ENCODE data around the gene PET100. TPM values are rescaled to one million over a fixed set of nuclear protein-coding genes. Genes with fewer than 3 reads are reported as not detected.
A peak's percentile ranks its signal among the peaks of the same experiment; 100 is the strongest.

Gene PET100
- total and polyA plus RNA-seq, 10 of the 15 experiments (the other 5 are each of a cell fraction or from before 2014, with no cell fraction given) = 47.0 to 462 (median 126) TPM

GRCh38 chr19:7680606-7681339, 51.2 kb downstream of the PET100 start, which contains the start of gene TRAPPC5 (continued):
- TF ChIP-seq PRDM15 (CRISPR knock-in tag; IDR thresholded peaks at IDR 0.05) (no peak), KAT2A (conservative IDR thresholded peaks at IDR 0.05; ENCODE audit: control insufficient read depth, low read depth, low read length) (no peak), EGR1 (IDR thresholded peaks at IDR 0.05; ENCODE audit: borderline replicate concordance in 1 of 2, low read depth in 2 of 2, low read length in 2 of 2) (peak in 1 of 2 experiments; percentile 95; a peak in 2 of 3 replicates), RAD21 (IDR thresholded peaks at IDR 0.05; ENCODE audit: insufficient read depth, low read depth, low read length) (peak; percentile 75), ZNF274 (IDR thresholded peaks at IDR 0.05; ENCODE audit: insufficient read depth, insufficient read length) (no peak), SREBF2 (IDR thresholded peaks at IDR 0.05; ENCODE audit: low read length) (no peak), RBBP5 (conservative IDR thresholded peaks at IDR 0.05) (no peak), ZZZ3 (IDR thresholded peaks at IDR 0.05; ENCODE audit: control insufficient read depth, insufficient read length, low read depth) (no peak), CREB1 (IDR thresholded peaks at IDR 0.05; ENCODE audit: low read depth) (0 out of 2 replicates have a peak, but pooled peaks have one; percentile 41), SMARCA5 (IDR thresholded peaks at IDR 0.05) (peak; percentile 94), ZNF622 (IDR thresholded peaks at IDR 0.05) (no peak)

Small RNA genes within 50 kb of the gene (microRNA-seq; reads per million reads assigned to microRNA genes)
- gene MIR6792 = not detected

Small RNA genes within 50 kb of the gene (small RNA-seq; reads per million reads assigned to genes)
- not detected for gene MIR6792

Other genes starting within 250 kb of the PET100 start
Only the 7 nearest of the 17 such genes appear.
- 1.1 and 1.9 TPM in 2 replicates for gene CAMSAP3, start 33.9 kb upstream of the PET100 start, total RNA-seq (2014; rRNA removed)
- gene CAMSAP3, start 33.9 kb upstream of the PET100 start, total RNA-seq (2014; rRNA removed; fragmentation: Illumina TruSeq; extraction: Trizol) = 0.64 and 0.72 TPM in 2 replicates
- gene CAMSAP3, start 33.9 kb upstream of the PET100 start, total RNA-seq (2021) = 5.6 and 6.3 TPM in 2 replicates
- 0.23 and 0.72 TPM in 2 replicates for gene CAMSAP3, start 33.9 kb upstream of the PET100 start, polyA plus RNA-seq (2011; rRNA removed)
- 0.75 and 3.3 TPM in 2 replicates for gene CAMSAP3, start 33.9 kb upstream of the PET100 start, polyA plus RNA-seq (2014; fragmentation: Illumina TruSeq; extraction: Trizol)
- gene CAMSAP3, start 33.9 kb upstream of the PET100 start, polyA plus RNA-seq (2014; fragmentation: Nextera tagmentation; extraction: Ambion mirVana) = under 1 TPM; 0.03 to 0.22 TPM
- 1.9 and 3.9 TPM in 2 replicates for gene CAMSAP3, start 33.9 kb upstream of the PET100 start, polyA plus RNA-seq (2014; rRNA removed)
- under 1 TPM; 0.37 to 0.47 TPM for gene CAMSAP3, start 33.9 kb upstream of the PET100 start, polyA plus RNA-seq (2016; fragmentation: Nextera tagmentation; extraction: Ambion mirVana)
- gene XAB2, start 248 bp upstream of the PET100 start, total RNA-seq (2014; rRNA removed) = 29.6 and 41.5 TPM in 2 replicates
- 13.5 and 15.3 TPM in 2 replicates for gene XAB2, start 248 bp upstream of the PET100 start, total RNA-seq (2014; rRNA removed; fragmentation: Illumina TruSeq; extraction: Trizol)
- gene XAB2, start 248 bp upstream of the PET100 start, total RNA-seq (2021) = 42.9 and 45.1 TPM in 2 replicates
- gene XAB2, start 248 bp upstream of the PET100 start, polyA plus RNA-seq (2011; rRNA removed) = 9.3 and 28.5 TPM in 2 replicates
- 2.3 and 11.3 TPM in 2 replicates for gene XAB2, start 248 bp upstream of the PET100 start, polyA plus RNA-seq (2014; fragmentation: Illumina TruSeq; extraction: Trizol)
- under 1 TPM; 0.34 to 0.66 TPM for gene XAB2, start 248 bp upstream of the PET100 start, polyA plus RNA-seq (2014; fragmentation: Nextera tagmentation; extraction: Ambion mirVana)
- 38.1 and 43.5 TPM in 2 replicates for gene XAB2, start 248 bp upstream of the PET100 start, polyA plus RNA-seq (2014; rRNA removed)
- gene XAB2, start 248 bp upstream of the PET100 start, polyA plus RNA-seq (2016; fragmentation: Nextera tagmentation; extraction: Ambion mirVana) = 10 to 100 TPM; 17.3 to 20.4 TPM
- gene PCP2, start 3.9 kb downstream of the PET100 start, total RNA-seq (2014; rRNA removed) = not detected in 2 replicates
- 0.31 TPM in 1 of 2 replicates, not detected in the other for gene PCP2, start 3.9 kb downstream of the PET100 start, total RNA-seq (2014; rRNA removed; fragmentation: Illumina TruSeq; extraction: Trizol)
- gene PCP2, start 3.9 kb downstream of the PET100 start, total RNA-seq (2021) = 0.27 and 0.62 TPM in 2 replicates
- 0.19 TPM in 1 of 2 replicates, not detected in the other for gene PCP2, start 3.9 kb downstream of the PET100 start, polyA plus RNA-seq (2011; rRNA removed)
- 0.10 TPM in 1 of 2 replicates, not detected in the other for gene PCP2, start 3.9 kb downstream of the PET100 start, polyA plus RNA-seq (2014; fragmentation: Illumina TruSeq; extraction: Trizol)
- gene PCP2, start 3.9 kb downstream of the PET100 start, polyA plus RNA-seq (2014; fragmentation: Nextera tagmentation; extraction: Ambion mirVana) = not detected
- 0.15 and 0.31 TPM in 2 replicates for gene PCP2, start 3.9 kb downstream of the PET100 start, polyA plus RNA-seq (2014; rRNA removed)
- not detected for gene PCP2, start 3.9 kb downstream of the PET100 start, polyA plus RNA-seq (2016; fragmentation: Nextera tagmentation; extraction: Ambion mirVana)
- gene STXBP2, start 7.3 kb downstream of the PET100 start, total RNA-seq (2014; rRNA removed) = 38.9 and 48.5 TPM in 2 replicates
- gene STXBP2, start 7.3 kb downstream of the PET100 start, total RNA-seq (2014; rRNA removed; fragmentation: Illumina TruSeq; extraction: Trizol) = 27.2 and 27.4 TPM in 2 replicates
- 106 and 111 TPM in 2 replicates for gene STXBP2, start 7.3 kb downstream of the PET100 start, total RNA-seq (2021)
- 52.5 and 74.3 TPM in 2 replicates for gene STXBP2, start 7.3 kb downstream of the PET100 start, polyA plus RNA-seq (2011; rRNA removed)
- gene STXBP2, start 7.3 kb downstream of the PET100 start, polyA plus RNA-seq (2014; fragmentation: Illumina TruSeq; extraction: Trizol) = 23.3 and 43.9 TPM in 2 replicates
- gene STXBP2, start 7.3 kb downstream of the PET100 start, polyA plus RNA-seq (2014; fragmentation: Nextera tagmentation; extraction: Ambion mirVana) = 10 to 100 TPM in 1 of 2 experiments, 1 to 10 TPM in 1; 2.6 to 11.9 TPM
- gene STXBP2, start 7.3 kb downstream of the PET100 start, polyA plus RNA-seq (2014; rRNA removed) = 103 and 119 TPM in 2 replicates
- gene STXBP2, start 7.3 kb downstream of the PET100 start, polyA plus RNA-seq (2016; fragmentation: Nextera tagmentation; extraction: Ambion mirVana) = 10 to 100 TPM; 95.3 to 96.5 TPM
- gene RETN, start 39.3 kb downstream of the PET100 start, total RNA-seq (2014; rRNA removed) = not detected in 2 replicates
- gene RETN, start 39.3 kb downstream of the PET100 start, total RNA-seq (2014; rRNA removed; fragmentation: Illumina TruSeq; extraction: Trizol) = not detected in 2 replicates
- not detected in 2 replicates for gene RETN, start 39.3 kb downstream of the PET100 start, total RNA-seq (2021)
- not detected in 2 replicates for gene RETN, start 39.3 kb downstream of the PET100 start, polyA plus RNA-seq (2011; rRNA removed)
- gene RETN, start 39.3 kb downstream of the PET100 start, polyA plus RNA-seq (2014; fragmentation: Illumina TruSeq; extraction: Trizol) = 0.26 TPM in 1 of 2 replicates, not detected in the other
- gene RETN, start 39.3 kb downstream of the PET100 start, polyA plus RNA-seq (2014; fragmentation: Nextera tagmentation; extraction: Ambion mirVana) = not detected
- not detected in 2 replicates for gene RETN, start 39.3 kb downstream of the PET100 start, polyA plus RNA-seq (2014; rRNA removed)
- not detected for gene RETN, start 39.3 kb downstream of the PET100 start, polyA plus RNA-seq (2016; fragmentation: Nextera tagmentation; extraction: Ambion mirVana)
- 0.16 and 0.23 TPM in 2 replicates for gene MCEMP1, start 47.3 kb downstream of the PET100 start, total RNA-seq (2014; rRNA removed)
- 0.13 TPM in 1 of 2 replicates, not detected in the other for gene MCEMP1, start 47.3 kb downstream of the PET100 start, total RNA-seq (2014; rRNA removed; fragmentation: Illumina TruSeq; extraction: Trizol)
- 0.26 and 0.48 TPM in 2 replicates for gene MCEMP1, start 47.3 kb downstream of the PET100 start, total RNA-seq (2021)
- 0.08 TPM in 1 of 2 replicates, not detected in the other for gene MCEMP1, start 47.3 kb downstream of the PET100 start, polyA plus RNA-seq (2011; rRNA removed)
- 0.37 TPM in 1 of 2 replicates, not detected in the other for gene MCEMP1, start 47.3 kb downstream of the PET100 start, polyA plus RNA-seq (2014; fragmentation: Illumina TruSeq; extraction: Trizol)
- gene MCEMP1, start 47.3 kb downstream of the PET100 start, polyA plus RNA-seq (2014; fragmentation: Nextera tagmentation; extraction: Ambion mirVana) = under 1 TPM; 0.26 to 0.55 TPM
- gene MCEMP1, start 47.3 kb downstream of the PET100 start, polyA plus RNA-seq (2014; rRNA removed) = 0.26 and 0.33 TPM in 2 replicates
- under 1 TPM in 1 of 2 experiments, not detected in 1; 0.09 TPM for gene MCEMP1, start 47.3 kb downstream of the PET100 start, polyA plus RNA-seq (2016; fragmentation: Nextera tagmentation; extraction: Ambion mirVana)
- 139 and 157 TPM in 2 replicates for gene TRAPPC5, start 51.0 kb downstream of the PET100 start, total RNA-seq (2014; rRNA removed)
- gene TRAPPC5, start 51.0 kb downstream of the PET100 start, total RNA-seq (2014; rRNA removed; fragmentation: Illumina TruSeq; extraction: Trizol) = 35.6 and 49.6 TPM in 2 replicates
- gene TRAPPC5, start 51.0 kb downstream of the PET100 start, total RNA-seq (2021) = 168 and 181 TPM in 2 replicates
- 20.7 and 58.1 TPM in 2 replicates for gene TRAPPC5, start 51.0 kb downstream of the PET100 start, polyA plus RNA-seq (2011; rRNA removed)
- gene TRAPPC5, start 51.0 kb downstream of the PET100 start, polyA plus RNA-seq (2014; fragmentation: Illumina TruSeq; extraction: Trizol) = 0.78 and 7.1 TPM in 2 replicates
- 10 to 100 TPM in 1 of 2 experiments, 1 to 10 TPM in 1; 4.2 to 22.5 TPM for gene TRAPPC5, start 51.0 kb downstream of the PET100 start, polyA plus RNA-seq (2014; fragmentation: Nextera tagmentation; extraction: Ambion mirVana)
- gene TRAPPC5, start 51.0 kb downstream of the PET100 start, polyA plus RNA-seq (2014; rRNA removed) = 120 and 182 TPM in 2 replicates
- gene TRAPPC5, start 51.0 kb downstream of the PET100 start, polyA plus RNA-seq (2016; fragmentation: Nextera tagmentation; extraction: Ambion mirVana) = 100 to 1,000 TPM; 197 to 210 TPM

All from GM12878 (cell line).